NCI-H1417 treated with DMSO at 0.1 percent for 48 hours (cell line): ENCODE measurements around the gene NIPA2.

Experiments used
- DNase-seq: peaks from one replicate; lab custom pipeline; 2025; lab: John Stamatoyannopoulos, UW

The NIPA2 gene

GRCh38 chr15:22839046-22839695 lies 705 bp downstream of the NIPA2 start:
- DNase-seq: no peak

GRCh38 chr15:22844421-22845288 lies 6.2 kb downstream of the NIPA2 start:
- no peak for DNase-seq

- DNase-seq: no peak
Measured at GRCh38 chr15:22845289-22845900, 6.9 kb downstream of the NIPA2 start.

- DNase-seq: no peak
Measured at GRCh38 chr15:22846073-22846472, 7.6 kb downstream of the NIPA2 start.

GRCh38 chr15:22850055-22850454 lies 11.6 kb downstream of the NIPA2 start:
- no peak for DNase-seq

GRCh38 chr15:22851513-22851912 lies 13.0 kb downstream of the NIPA2 start:
- DNase-seq: no peak

GRCh38 chr15:22855791-22856190 lies 17.3 kb downstream of the NIPA2 start:
- no peak for DNase-seq

- DNase-seq: no peak
Measured at GRCh38 chr15:22856659-22857058, 18.2 kb downstream of the NIPA2 start.

GRCh38 chr15:22861161-22861560 lies 22.7 kb downstream of the NIPA2 start:
- DNase-seq: no peak

- no peak for DNase-seq
Measured at GRCh38 chr15:22863356-22863755, 24.9 kb downstream of the NIPA2 start.

GRCh38 chr15:22866079-22866478 lies 27.6 kb downstream of the NIPA2 start:
- no peak for DNase-seq

GRCh38 chr15:22867886-22868285 lies 29.4 kb downstream of the NIPA2 start:
- no peak for DNase-seq

GRCh38 chr15:22868495-22868894 lies 30.0 kb downstream of the NIPA2 start:
- no peak for DNase-seq

- DNase-seq: no peak
Measured at GRCh38 chr15:22868928-22869327, 30.5 kb downstream of the NIPA2 start.

- DNase-seq: no peak
Measured at GRCh38 chr15:22869856-22870255, 31.4 kb downstream of the NIPA2 start.

- no peak for DNase-seq
Measured at GRCh38 chr15:22870865-22871264, 32.4 kb downstream of the NIPA2 start.

GRCh38 chr15:22871481-22872086 lies 33.1 kb downstream of the NIPA2 start:
- no peak for DNase-seq

- no peak for DNase-seq
Measured at GRCh38 chr15:22872936-22873701, 34.7 kb downstream of the NIPA2 start.

GRCh38 chr15:22873841-22874240 lies 35.4 kb downstream of the NIPA2 start:
- DNase-seq: no peak

GRCh38 chr15:22874256-22874655 lies 35.8 kb downstream of the NIPA2 start:
- no peak for DNase-seq

- DNase-seq: no peak
Measured at GRCh38 chr15:22874966-22875365, 36.5 kb downstream of the NIPA2 start.

- DNase-seq: no peak
Measured at GRCh38 chr15:22877117-22877516, 38.7 kb downstream of the NIPA2 start.
